ENCODE measurements around the gene WWOX.

Gene WWOX

DNA sequence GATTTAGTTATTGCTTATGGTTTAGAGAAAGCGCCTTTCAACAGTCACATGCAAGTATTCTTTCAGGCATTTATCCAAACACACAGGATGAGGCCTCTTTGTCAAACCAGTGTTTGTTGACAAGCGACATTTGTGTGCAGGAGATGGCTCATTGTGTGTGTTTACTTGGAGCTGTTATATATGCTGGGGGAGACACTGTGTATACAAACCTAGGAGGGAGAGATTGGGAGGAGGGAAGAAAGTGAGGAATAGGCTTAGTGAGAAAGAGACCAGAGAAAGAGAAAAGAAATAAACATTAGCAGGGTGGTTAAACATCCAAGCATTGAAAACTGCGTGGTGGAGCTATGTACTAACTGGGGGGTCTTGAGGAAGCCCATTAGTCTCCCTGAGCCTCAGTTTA is 1063.5 kb downstream of the WWOX start:
- DNase-seq (ENCODE audit: low read depth, low spot score), result no peak
- ChIA-PET POLR2A (no interaction called here), CTCF (no interaction called here)
- H3K4me3 ChIP-seq (ENCODE audit: low read depth, low read length), result no peak overlapping the region
- TF ChIP-seq, protein P1, sequence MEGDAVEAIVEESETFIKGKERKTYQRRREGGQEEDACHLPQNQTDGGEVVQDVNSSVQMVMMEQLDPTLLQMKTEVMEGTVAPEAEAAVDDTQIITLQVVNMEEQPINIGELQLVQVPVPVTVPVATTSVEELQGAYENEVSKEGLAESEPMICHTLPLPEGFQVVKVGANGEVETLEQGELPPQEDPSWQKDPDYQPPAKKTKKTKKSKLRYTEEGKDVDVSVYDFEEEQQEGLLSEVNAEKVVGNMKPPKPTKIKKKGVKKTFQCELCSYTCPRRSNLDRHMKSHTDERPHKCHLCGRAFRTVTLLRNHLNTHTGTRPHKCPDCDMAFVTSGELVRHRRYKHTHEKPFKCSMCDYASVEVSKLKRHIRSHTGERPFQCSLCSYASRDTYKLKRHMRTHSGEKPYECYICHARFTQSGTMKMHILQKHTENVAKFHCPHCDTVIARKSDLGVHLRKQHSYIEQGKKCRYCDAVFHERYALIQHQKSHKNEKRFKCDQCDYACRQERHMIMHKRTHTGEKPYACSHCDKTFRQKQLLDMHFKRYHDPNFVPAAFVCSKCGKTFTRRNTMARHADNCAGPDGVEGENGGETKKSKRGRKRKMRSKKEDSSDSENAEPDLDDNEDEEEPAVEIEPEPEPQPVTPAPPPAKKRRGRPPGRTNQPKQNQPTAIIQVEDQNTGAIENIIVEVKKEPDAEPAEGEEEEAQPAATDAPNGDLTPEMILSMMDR (IDR thresholded peaks at IDR 0.05; ENCODE audit: insufficient read depth, low read length, missing control alignments), result no peak

DNA sequence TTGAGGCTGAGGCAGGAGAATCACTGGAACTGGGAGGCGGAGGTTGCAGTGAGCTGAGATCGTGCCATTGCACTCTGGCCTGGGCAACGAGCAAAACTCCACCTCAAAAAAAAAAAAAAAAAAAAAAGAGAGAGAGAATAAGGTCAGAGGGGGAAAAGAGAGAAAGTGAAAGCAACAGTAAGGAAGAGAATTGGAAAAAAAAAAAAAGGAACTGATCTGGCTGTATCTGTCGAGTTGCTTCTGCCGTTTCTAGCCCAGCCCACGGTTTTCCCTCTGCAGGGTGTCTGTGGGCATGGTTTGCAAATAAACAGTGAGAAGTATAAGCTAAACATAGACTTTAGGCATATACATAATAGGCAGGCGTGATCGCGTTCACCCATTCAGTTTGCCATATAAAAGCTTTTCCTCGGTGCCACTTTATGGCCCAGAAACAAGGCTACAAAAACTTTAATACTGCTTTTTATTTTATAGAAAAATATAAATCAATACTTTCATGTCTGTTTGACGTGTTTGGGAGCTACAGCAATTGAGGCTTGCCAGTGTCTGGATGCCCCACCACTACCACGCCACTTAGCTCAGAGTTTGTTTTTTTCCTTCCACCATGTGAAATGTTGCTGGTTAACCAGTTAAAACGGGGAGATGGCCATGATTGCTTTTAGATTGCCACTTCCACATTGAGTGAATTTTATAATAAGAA is 1064.4 kb downstream of the WWOX start:
- TF ChIP-seq, protein P1 (IDR thresholded peaks at IDR 0.05; ENCODE audit: insufficient read depth, low read length, missing control alignments), result no peak
- no peak overlapping the region for H3K4me3 ChIP-seq (ENCODE audit: low read depth, low read length)
- ChIA-PET POLR2A (no interaction called here), CTCF (no interaction called here)
- DNase-seq (ENCODE audit: low read depth, low spot score), result no peak

DNA sequence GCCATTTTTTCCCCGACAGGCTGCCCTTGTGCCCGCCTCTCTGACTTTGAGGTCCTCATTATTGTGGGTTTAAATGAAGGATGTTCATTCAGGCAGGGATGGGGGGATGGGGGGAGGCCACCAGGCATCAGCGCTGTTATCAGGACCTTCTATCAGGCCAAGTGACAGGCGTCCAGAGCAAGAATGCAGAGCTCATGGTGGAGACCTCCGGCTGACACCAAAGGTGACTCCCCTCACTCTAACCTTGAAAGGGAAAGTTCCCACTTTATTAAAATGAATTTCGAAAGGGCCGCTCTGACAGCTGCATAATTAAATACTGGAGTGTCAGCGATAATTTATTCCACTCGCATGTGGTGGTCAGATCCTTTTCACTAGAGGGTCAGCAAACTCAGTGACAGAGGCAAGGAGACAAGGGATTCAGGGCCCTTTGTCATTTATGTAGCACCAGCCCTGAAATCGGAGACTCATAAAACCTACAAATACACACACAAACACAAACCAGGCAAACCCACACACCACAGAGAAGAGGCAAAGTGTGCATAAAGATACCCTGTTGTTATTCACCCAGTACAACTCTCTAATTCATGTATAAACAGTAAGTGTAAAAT is 1065.0 kb downstream of the WWOX start:
- no peak overlapping the region for H3K4me3 ChIP-seq (ENCODE audit: low read depth, low read length)
- POLR2A ChIA-PET, result no interaction called here
- CTCF ChIA-PET, result no interaction called here

DNA sequence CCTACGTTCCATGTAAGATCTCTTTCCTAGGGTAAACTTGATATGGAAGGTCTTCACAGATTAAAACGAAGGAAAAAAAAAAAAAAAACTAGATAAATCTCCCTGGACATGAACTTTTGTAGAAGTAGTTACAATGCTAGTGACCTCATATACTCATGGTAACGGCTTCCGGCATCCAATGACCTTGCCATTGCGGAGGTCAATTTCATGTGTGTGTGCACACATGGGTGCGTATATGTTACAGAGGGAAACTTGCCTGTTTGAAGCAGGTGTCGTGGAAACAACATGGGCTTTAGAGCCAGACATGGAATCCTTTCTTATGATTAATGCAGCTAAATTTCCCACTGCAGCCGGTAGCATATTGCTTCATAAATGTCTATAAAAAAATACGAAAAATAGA is 1065.6 kb downstream of the WWOX start:
- ChIA-PET CTCF (no interaction called here), POLR2A (no interaction called here)
- DNase-seq (ENCODE audit: low read depth, low spot score), result no peak
- TF ChIP-seq, protein P1 (IDR thresholded peaks at IDR 0.05; ENCODE audit: insufficient read depth, low read length, missing control alignments), result no peak
- H3K4me3 ChIP-seq (ENCODE audit: low read depth, low read length), result no peak overlapping the region

More for the DNA sequence above, 1065.0 kb downstream of the WWOX start:
- TF ChIP-seq, protein P1 (IDR thresholded peaks at IDR 0.05; ENCODE audit: insufficient read depth, low read length, missing control alignments), result no peak
- DNase-seq (ENCODE audit: low read depth, low spot score), result no peak

DNA sequence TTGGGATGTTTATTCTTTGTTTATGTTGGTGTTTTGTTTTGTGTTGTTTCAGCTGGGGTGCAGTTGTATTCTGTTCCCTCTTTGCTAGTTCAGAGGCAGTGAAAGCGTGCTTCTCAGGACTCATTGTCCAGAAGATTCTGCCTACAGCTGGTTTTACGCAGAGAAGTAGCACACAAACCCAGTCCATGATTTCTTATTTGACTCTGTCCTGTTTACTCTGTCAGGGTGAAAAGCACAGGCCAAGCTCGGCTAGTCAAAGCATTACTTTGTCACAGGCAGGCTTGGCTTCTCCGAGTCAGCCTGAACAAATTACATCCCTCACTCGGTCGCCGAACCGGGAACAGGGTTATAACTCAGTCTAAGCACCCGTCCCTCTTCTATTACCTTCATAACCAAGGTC is 1066.1 kb downstream of the WWOX start:
- TF ChIP-seq, protein P1 (IDR thresholded peaks at IDR 0.05; ENCODE audit: insufficient read depth, low read length, missing control alignments), result no peak
- POLR2A ChIA-PET, result no interaction called here
- DNase-seq (ENCODE audit: low read depth, low spot score), result no peak
- no peak overlapping the region for H3K4me3 ChIP-seq (ENCODE audit: low read depth, low read length)
- CTCF ChIA-PET, result no interaction called here

DNA sequence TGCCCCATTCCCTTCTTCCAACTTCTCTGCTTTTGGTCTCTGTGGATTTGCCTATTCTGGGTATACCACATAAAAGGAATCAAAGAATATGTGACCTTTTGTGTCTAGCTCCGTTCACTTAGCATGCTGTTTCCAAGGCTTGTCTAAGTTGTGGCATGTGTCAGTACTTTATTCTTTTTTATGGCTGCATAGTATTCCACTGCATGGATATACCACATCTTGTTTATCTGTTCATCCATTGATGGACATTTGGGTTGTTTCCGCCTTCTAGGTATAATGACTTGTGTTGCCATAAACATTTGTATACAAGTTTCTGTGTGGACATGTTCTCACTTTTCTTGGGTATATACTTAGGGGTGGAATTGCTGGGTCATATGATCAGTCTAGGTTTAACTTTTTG is 1068.4 kb downstream of the WWOX start:
- CTCF ChIA-PET, result no interaction called here
- no peak for DNase-seq (ENCODE audit: low read depth, low spot score)
- TF ChIP-seq, protein P1 (IDR thresholded peaks at IDR 0.05; ENCODE audit: insufficient read depth, low read length, missing control alignments), result no peak
- no peak overlapping the region for H3K4me3 ChIP-seq (ENCODE audit: low read depth, low read length)
- POLR2A ChIA-PET, result no interaction called here

All from AG04449 (cell line).